ENCODE data around the gene ULK1.

- no peak for TF ChIP-seq CTCF (conservative IDR thresholded peaks at IDR 0.05; ENCODE audit: low read depth, low read length)
- no peak for TF ChIP-seq EZH2 (IDR thresholded peaks at IDR 0.05; ENCODE audit: low read length, unreplicated experiment)
These were observed 33.0 kb upstream of the ULK1 start for GRCh38 chr12:131861261-131862083.

Measured in PC-3 (cell line).